Prostate gland (tissue), 2 donors: ENCODE data around the gene AHCTF1.

Experiments
- CTCF ChIP-seq, 4 experiments: fragments of 200-600 bp in 2 of 4; fragments of 450-650 bp in 2 of 4; sonication (generic) in 2 of 4; IDR thresholded peaks; 1 replicate in 3 of 4; 2 replicates in 1 of 4; pipeline ENCODE4 v1.5.1; 2016 to 2019; ENCODE audit warnings: antibody characterized with exemption in 4 of 4, mild to moderate bottlenecking in 2 of 4, moderate library complexity in 2 of 4
- POLR2A ChIP-seq: fragments of 450-650 bp; IDR thresholded peaks from one replicate; pipeline ENCODE4 v1.6.1; 2016; ENCODE audit warnings: antibody characterized with exemption, mild to moderate bottlenecking
- POLR2AphosphoS5 ChIP-seq: sonication (generic); formaldehyde crosslinking; IDR thresholded peaks from one replicate; pipeline ENCODE4 v1.6.1; 2017; ENCODE audit warnings: antibody characterized with exemption

GRCh38 chr1:246947255-246947654, 15.5 kb upstream of the AHCTF1 start:
- TF ChIP-seq CTCF (IDR thresholded peaks at IDR 0.05): no peak
- TF ChIP-seq POLR2A: no peak
- TF ChIP-seq POLR2AphosphoS5: peak; percentile 69
